Prostate gland (tissue), 2 donors: ENCODE data around the gene AVPI1. TPM values are rescaled to one million over a fixed set of nuclear protein-coding genes. Genes with fewer than 3 reads are reported as not detected.

Experiments
- DNase-seq: peaks from one replicate; pipeline ENCODE4 v3.0.0-alpha.2; 2019; ENCODE audit warnings: low spot score
- H3K27ac ChIP-seq, 2 donors: fragments of 200-600 bp; sonication (generic); 2 replicates each; pipeline ENCODE4 v1.5.1; 2017 to 2019
- H3K27me3 ChIP-seq: fragments of 200-600 bp; sonication (generic); replicated peaks from 2 replicates; pipeline ENCODE4 v1.5.1; 2019; ENCODE audit not compliant: insufficient read depth
- H3K36me3 ChIP-seq, 2 donors: fragments of 200-600 bp; sonication (generic); 1 replicate in 1 of 2; 2 replicates in 1 of 2; pipeline versions ENCODE4 v1.5.1 to v1.8.1; 2017 to 2019
- H3K4me1 ChIP-seq: fragments of 200-600 bp; sonication (generic); replicated peaks from 2 replicates; pipeline ENCODE4 v1.5.1; 2019
- H3K4me3 ChIP-seq, 2 donors: fragments of 200-600 bp; sonication (generic); 2 replicates each; pipeline ENCODE4 v1.5.1; 2017 to 2019
- H3K9me3 ChIP-seq: fragments of 200-600 bp; sonication (generic); 2 replicates; pipeline ENCODE4 v1.5.1; 2017
- POLR2A ChIP-seq: fragments of 450-650 bp; IDR thresholded peaks from one replicate; pipeline ENCODE4 v1.6.1; 2016; ENCODE audit warnings: antibody characterized with exemption, mild to moderate bottlenecking
- POLR2AphosphoS5 ChIP-seq: sonication (generic); formaldehyde crosslinking; IDR thresholded peaks from one replicate; pipeline ENCODE4 v1.6.1; 2017; ENCODE audit warnings: antibody characterized with exemption
- WGBS: methylation state at CpG from one replicate; pipeline ENCODE4 v1.1.5; 2018; 5-methylcytosine and 5-hydroxymethylcytosine counted together
- intact Hi-C: fragments of 100-400 bp; cut with DNase I; formaldehyde crosslinking; loops from one replicate; pipeline ENCODE4 v1.14.2; 2022
- total RNA-seq, 2 donors: library from RNA; depleted of rRNA; stranded (reverse); fragments of >200 nt; gene quantifications; one replicate each; pipeline ENCODE4 v1.1.0, GENCODE V29; 2016
- TF ChIP-seq, protein P1 (sequence below), 4 experiments: fragments of 200-600 bp in 2 of 4; fragments of 450-650 bp in 2 of 4; sonication (generic) in 2 of 4; IDR thresholded peaks; 1 replicate in 3 of 4; 2 replicates in 1 of 4; pipeline ENCODE4 v1.5.1; 2016 to 2019; ENCODE audit warnings: antibody characterized with exemption in 4 of 4, mild to moderate bottlenecking in 2 of 4, moderate library complexity in 2 of 4

Gene AVPI1
- total RNA-seq, 2 donors from 2014 or later, result 17.0 to 28.6 TPM

DNA sequence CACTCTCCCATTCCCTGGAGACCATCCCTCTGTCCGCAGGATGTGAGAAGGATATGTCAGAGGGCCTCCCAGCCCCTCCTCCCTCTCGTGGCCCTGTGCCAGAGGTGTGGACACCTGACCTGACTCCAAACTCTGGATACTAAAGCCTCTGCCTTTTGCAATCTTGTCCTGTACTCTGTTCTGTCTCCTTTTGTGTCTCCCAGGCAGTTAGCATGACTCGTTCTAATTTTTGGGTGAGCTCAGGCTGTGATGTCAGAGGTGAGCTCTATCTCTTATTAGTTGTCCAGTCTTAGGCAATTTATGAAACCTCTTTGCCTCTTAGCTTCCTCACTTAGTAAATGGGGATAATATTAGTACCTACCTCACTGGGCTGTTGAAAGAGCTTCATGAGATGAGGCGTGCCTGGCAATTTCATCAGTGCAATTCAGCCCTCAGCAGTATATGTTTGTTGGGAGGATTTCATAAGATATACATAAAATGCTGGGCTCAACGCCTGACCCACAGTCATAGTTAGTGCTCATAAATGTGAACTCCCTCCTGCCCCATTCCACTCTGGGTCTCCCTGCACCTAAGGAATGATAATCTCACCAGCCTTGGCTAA, 37.4 kb upstream of the AVPI1 start:
- Histone ChIP-seq H3K27me3 (no peaks in the 10 kb centered on the region), H3K27ac (no peak overlapping the region), H3K9me3 (no peaks in the 10 kb centered on the region), H3K4me3 (no peak overlapping the region), H3K4me1 (peaks cover under 1% of the 10 kb centered on the region), H3K36me3 (no peaks in the 10 kb centered on the region)
- TF ChIP-seq, protein P1, sequence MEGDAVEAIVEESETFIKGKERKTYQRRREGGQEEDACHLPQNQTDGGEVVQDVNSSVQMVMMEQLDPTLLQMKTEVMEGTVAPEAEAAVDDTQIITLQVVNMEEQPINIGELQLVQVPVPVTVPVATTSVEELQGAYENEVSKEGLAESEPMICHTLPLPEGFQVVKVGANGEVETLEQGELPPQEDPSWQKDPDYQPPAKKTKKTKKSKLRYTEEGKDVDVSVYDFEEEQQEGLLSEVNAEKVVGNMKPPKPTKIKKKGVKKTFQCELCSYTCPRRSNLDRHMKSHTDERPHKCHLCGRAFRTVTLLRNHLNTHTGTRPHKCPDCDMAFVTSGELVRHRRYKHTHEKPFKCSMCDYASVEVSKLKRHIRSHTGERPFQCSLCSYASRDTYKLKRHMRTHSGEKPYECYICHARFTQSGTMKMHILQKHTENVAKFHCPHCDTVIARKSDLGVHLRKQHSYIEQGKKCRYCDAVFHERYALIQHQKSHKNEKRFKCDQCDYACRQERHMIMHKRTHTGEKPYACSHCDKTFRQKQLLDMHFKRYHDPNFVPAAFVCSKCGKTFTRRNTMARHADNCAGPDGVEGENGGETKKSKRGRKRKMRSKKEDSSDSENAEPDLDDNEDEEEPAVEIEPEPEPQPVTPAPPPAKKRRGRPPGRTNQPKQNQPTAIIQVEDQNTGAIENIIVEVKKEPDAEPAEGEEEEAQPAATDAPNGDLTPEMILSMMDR (IDR thresholded peaks at IDR 0.05), result no peak
- TF ChIP-seq POLR2A, result no peak
- no peak for TF ChIP-seq POLR2AphosphoS5
- intact Hi-C loops, result no loop called here
- WGBS, result 74% methylated on average over 5 of the region's 5 CpGs
- no peak for DNase-seq

DNA sequence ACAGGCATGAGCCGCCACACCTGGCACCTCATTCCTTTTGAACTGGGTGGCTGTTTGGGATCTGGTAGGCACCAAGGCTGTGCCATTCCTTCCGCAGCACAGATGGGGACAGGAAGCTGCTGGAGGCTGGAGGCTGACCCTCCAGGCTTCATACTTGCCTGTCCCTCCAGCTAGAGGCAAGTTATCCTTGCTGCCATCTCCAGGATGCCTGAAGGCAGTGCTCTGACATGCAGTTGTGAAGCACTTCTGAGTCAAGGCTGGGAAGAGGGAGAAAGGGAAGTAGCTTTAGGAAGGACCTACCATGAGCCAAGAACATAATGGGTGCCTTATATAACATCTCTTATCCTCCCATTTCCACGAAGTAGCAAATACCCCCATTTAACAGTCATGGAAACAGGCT, 36.0 kb upstream of the AVPI1 start:
- Histone ChIP-seq H3K9me3 (no peaks in the 10 kb centered on the region), H3K27me3 (no peaks in the 10 kb centered on the region), H3K4me3 (no peak overlapping the region), H3K4me1 (peaks cover 9% of the 10 kb centered on the region), H3K36me3 (no peaks in the 10 kb centered on the region), H3K27ac (no peak overlapping the region)
- 89% methylated on average over 3 of the region's 3 CpGs for WGBS
- intact Hi-C loops, result no loop called here
- DNase-seq, result no peak
- TF ChIP-seq POLR2A (no peak), POLR2AphosphoS5 (no peak)
- TF ChIP-seq, protein P1 (IDR thresholded peaks at IDR 0.05), result no peak

DNA sequence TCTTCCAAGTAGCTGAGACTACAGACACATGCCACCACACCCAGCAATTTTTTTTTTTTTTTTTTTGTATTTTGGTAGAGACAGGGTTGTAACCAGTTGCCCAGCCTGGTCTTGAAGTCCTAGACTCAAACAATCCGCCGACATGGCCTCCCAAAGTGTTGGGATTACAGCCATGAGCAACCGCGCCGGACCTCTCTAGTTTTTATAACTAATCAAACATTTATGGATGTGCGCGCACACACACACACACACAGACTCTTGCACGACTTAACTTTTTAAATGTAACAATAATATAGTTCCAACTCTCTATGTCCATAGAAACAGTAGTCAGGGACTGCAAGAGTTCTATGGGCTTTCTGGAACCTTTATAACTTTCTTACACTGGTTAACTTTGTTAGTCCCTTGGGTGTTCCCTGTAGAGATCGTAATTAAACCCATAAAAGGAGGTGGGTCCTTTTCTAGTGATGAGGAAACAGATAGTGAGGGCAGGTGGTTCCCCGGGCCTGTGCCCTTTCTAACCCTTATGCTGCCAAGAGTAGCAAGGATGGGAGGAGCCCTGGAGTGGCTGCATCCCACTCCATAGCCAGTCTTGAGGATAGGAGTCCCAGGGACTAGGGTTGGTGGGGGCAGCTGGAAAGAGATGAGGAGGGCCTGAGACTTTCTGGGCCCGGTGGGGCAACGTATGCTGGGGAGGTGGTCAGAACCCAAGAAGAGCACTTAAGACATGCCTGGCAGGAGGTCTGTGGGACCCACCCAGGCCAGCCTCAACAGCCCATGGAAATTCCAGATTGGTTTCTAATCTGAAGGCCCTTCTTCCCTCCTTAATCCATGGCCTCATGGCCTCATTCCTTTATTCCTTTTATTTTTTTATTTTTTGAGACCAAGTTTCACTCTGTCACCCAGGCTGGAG, 35.1 kb upstream of the AVPI1 start:
- intact Hi-C loops, result no loop called here
- Histone ChIP-seq H3K4me1 (peaks cover 9% of the 10 kb centered on the region), H3K27me3 (no peaks in the 10 kb centered on the region), H3K9me3 (no peaks in the 10 kb centered on the region), H3K27ac (no peak overlapping the region), H3K4me3 (no peak overlapping the region), H3K36me3 (no peaks in the 10 kb centered on the region)
- DNase-seq, result no peak
- WGBS, result 79% methylated on average over 12 of the region's 12 CpGs
- TF ChIP-seq, protein P1 (IDR thresholded peaks at IDR 0.05), result no peak
- TF ChIP-seq POLR2A, result no peak
- TF ChIP-seq POLR2AphosphoS5, result no peak

DNA sequence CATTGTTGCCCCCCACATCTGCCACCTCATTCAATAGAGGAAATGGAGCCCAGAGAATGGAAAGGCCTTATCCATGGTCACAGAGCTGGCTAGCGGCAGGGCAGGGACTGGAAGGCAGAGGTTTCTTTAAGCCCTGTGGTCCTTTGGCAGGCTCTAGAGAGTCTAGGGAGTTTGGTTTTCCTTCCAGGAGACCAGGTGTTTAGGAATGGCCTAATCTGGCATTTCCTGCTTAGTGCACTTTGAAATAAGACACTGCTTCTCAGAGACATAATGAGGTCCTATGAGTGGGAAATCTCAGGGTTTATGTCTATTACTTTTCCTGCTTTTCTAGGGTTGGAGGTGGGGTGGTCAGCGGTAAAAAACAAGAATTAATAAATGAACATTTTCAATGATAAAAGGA, 32.6 kb upstream of the AVPI1 start:
- no peak for DNase-seq
- Histone ChIP-seq H3K4me1 (peaks cover 9% of the 10 kb centered on the region), H3K27ac (peak overlapping the region; percentile 71 to 73), H3K9me3 (no peaks in the 10 kb centered on the region), H3K4me3 (no peak overlapping the region), H3K36me3 (no peaks in the 10 kb centered on the region), H3K27me3 (no peaks in the 10 kb centered on the region)
- 72% methylated on average over 2 of the region's 2 CpGs for WGBS
- intact Hi-C loops, result no loop called here
- TF ChIP-seq, protein P1 (IDR thresholded peaks at IDR 0.05), result no peak
- TF ChIP-seq POLR2AphosphoS5 (no peak), POLR2A (no peak)
